ENCODE data around the gene RRP12.
A peak's percentile ranks its signal among the peaks of the same experiment; 100 is the strongest.
"Not testable (repeated sequence)": the region's sequence is repeated elsewhere in the genome, so short reads cannot be mapped to it uniquely, and the experiment has no call there.

The RRP12 gene

GRCh38 chr10:97400665-97401454 lies at the start of gene RRP12:
Gene RRP12, minus strand, starts transcription at chr10:97401340. Its CDS starts 109 bp downstream, at chr10:97401231.
- DNase-seq, result peak; percentile 100

GRCh38 chr10:97450828-97451227 lies 49.7 kb upstream of the RRP12 start:
- no peak for DNase-seq

- DNase-seq, result peak; percentile 100
Measured at GRCh38 chr10:97445722-97446639, 44.8 kb upstream of the RRP12 start, which contains the start of the genes EXOSC1 and ZDHHC16. Gene EXOSC1, minus strand, starts transcription at chr10:97446006. Its CDS starts 21 bp downstream, at chr10:97445985. Gene ZDHHC16, plus strand, starts transcription at chr10:97446175. Its CDS starts 5,501 bp downstream, at chr10:97451676.

DNA sequence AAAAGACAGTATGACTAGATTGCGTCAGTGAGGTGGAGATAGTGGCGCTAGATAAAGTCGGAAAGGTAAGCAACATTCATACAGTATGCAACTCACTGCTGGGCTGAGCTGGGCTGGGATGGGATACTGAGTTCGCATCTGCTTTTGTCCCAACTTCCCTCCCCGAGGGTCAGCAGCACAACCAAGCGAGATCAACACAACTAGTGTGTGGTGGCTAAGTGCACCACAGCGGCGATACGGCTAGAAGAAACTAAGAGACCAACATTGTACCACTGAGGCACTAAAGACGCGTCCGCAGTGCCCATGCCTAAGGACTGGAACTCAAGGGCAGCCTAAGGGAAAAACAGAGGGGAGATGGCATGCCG lies 44.2 kb upstream of the RRP12 start:
- no peak for DNase-seq

GRCh38 chr10:97444212-97444611 lies 43.1 kb upstream of the RRP12 start:
- no peak for DNase-seq

- no peak for DNase-seq
Measured at GRCh38 chr10:97442277-97442676, 41.1 kb upstream of the RRP12 start.

GRCh38 chr10:97435211-97435610 lies 34.1 kb upstream of the RRP12 start:
- DNase-seq, result no peak

GRCh38 chr10:97434557-97434956 lies 33.4 kb upstream of the RRP12 start:
- DNase-seq, result no peak

GRCh38 chr10:97434055-97434454 lies 32.9 kb upstream of the RRP12 start:
- peak; percentile 27 to 55 for DNase-seq

- DNase-seq, result peak; percentile 54 to 67
Measured at GRCh38 chr10:97428572-97428981, 27.4 kb upstream of the RRP12 start.

GRCh38 chr10:97427571-97428179 lies 26.5 kb upstream of the RRP12 start:
- peak in 1 of 2 experiments; percentile 49 for DNase-seq

DNA sequence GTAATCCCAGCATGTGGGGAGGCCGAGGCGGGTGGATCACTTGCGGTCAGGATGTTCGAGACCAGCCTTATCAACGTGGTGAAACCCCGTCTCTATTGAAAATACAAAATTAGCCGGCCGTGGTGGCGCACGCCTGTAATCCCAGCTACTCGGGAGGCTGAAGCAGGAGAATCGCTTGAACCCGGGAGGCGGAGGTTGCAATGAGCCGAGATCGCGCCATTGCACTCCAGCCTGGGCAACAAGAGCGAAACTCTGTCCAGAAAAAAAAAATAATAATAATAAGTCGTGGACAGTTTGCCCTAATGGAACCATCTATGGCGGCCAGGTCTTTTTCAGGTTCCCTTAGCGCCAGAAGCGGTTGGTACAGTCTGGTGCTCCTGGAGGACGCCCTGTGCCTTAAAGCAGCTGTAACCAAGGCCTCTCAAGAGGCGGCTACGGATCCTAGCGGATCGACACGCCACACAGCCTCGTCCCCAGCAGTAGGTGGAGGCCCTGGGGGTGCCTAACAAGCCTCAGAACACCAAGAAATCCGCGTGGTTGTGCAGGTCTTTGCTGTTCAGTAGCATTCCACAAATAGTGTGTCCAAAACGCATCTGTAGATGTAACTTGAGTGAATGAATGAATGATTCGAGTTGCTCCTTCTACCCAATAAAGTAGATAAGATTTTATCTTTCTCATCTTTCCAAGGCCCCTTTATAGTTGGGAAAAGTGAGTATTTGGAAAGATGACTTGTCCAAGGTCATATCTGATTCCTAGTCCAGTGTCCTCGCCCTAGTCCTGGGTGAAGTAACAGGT lies 25.8 kb upstream of the RRP12 start:
- DNase-seq, result peak in 1 of 2 experiments; percentile 33

- peak; percentile 98 for DNase-seq
Measured at GRCh38 chr10:97425964-97426775, 25.0 kb upstream of the RRP12 start, which contains the start of gene PGAM1. Gene PGAM1, plus strand, starts transcription at chr10:97426191. Its CDS starts 117 bp downstream, at chr10:97426308.

DNA sequence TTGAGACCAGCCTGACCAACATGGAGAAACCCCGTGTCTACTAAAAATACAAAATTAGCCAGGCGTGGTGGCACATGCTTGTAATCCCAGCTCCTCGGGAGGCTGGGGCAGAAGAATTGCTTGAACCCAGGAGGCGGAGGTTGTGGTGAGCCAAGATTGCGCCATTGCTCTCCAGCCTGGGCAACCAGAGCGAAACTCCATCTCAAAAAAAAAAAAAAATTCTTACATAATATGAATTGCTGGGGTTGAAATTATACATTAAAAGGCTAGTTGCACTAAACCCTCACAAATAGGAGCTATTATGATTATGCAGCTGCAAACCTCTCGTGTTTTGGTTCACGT lies 22.6 kb upstream of the RRP12 start:
- DNase-seq, result not testable (repeated sequence)

DNA sequence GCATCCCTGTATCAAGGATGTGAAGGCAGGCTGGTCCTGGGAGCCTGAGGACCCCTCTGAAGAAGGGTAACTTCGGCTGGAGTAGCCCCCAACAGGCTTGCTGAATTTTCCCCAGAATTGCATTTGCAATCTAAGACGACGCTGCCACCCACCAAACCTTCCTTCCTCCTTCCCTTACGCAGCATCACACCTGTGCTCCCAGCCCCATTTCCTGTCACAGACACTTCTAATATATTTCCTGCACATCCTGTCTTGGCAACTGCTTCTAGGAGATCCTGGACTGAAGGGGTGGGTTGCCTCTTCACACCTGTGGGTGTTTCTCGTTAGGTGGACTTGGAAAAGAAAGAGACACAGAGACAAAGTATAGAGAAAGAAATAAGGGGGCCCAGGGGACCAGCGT lies 15.4 kb upstream of the RRP12 start:
- no peak for DNase-seq

- no peak for DNase-seq
Measured at GRCh38 chr10:97412891-97413304, 11.8 kb upstream of the RRP12 start.

DNA sequence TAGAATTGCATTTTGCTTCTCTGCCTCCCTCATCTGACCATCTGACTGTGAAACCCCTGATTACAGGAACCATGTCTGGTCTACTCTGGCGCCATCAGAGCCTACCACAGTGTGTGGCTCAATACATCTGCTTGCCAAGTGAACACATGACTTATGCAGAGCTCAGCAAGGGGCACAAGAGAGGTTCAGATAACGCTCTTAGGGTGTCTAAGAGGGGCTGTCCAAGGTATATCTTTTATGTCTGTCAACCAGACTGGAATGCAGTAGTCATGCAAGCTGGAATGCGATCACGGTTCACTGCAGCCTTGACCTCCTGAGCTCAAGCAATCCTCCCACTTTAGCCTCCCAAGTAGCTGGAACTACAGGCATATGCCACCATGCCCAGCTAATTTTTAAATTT lies 10.3 kb upstream of the RRP12 start:
- no peak for DNase-seq

- no peak for DNase-seq
Measured at GRCh38 chr10:97408496-97408992, 7.4 kb upstream of the RRP12 start.

DNA sequence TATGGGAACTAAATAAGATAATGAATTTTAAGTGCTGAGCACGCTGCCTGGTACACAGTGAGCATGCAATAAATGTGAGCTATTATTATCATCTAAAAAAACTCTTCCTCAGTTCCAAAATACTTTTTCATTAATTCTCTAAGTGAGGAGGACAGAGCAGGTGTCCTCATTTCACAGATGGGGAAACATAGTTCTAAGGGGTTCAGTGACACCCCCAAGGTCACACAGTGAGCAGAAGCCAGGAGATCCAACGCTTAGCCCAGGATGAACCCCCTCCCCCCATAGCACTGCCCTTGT lies 6.8 kb upstream of the RRP12 start:
- DNase-seq, result no peak

- peak; percentile 97 to 98 for DNase-seq
Measured at GRCh38 chr10:97407211-97407951, 6.2 kb upstream of the RRP12 start.

GRCh38 chr10:97406483-97406882 lies 5.3 kb upstream of the RRP12 start:
- not testable (repeated sequence) for DNase-seq

Measured in Kasumi-1 (cell line).